CD4-positive, alpha-beta memory T cell (primary cell): ENCODE measurements around the gene GPR39. TPM values are rescaled to one million over a fixed set of nuclear protein-coding genes. Genes with fewer than 3 reads are reported as not detected.

Experiments
- CTCF ChIA-PET: fragments of 350-600 bp; sonication (Branson Sonifier 250); formaldehyde crosslinking; loops from one replicate; lab custom pipeline; 2021; ENCODE audit warnings: inconsistent platforms; ENCODE audit not compliant: partially characterized antibody; lab: Charles Lee
- POLR2A ChIA-PET: fragments of 350-600 bp; sonication (Branson Sonifier 250); formaldehyde crosslinking; loops from one replicate; lab custom pipeline; 2021; ENCODE audit not compliant: partially characterized antibody; lab: Charles Lee
- DNase-seq, 5 donors: peaks; one replicate each; pipeline versions ENCODE4 v3.0.0 to v3.0.0-alpha.2; 2020 to 2022; ENCODE audit warnings: mixed read lengths in 1 of 5
- H3K27ac ChIP-seq: one replicate; pipeline ENCODE4 v1.7.0; 2013; ENCODE audit warnings: low read depth, low read length
- H3K27me3 ChIP-seq: 2 replicates; pipeline ENCODE4 v1.7.0; 2013; ENCODE audit warnings: mild to moderate bottlenecking, low read length, moderate library complexity; ENCODE audit not compliant: insufficient read depth
- H3K36me3 ChIP-seq: 2 replicates; pipeline ENCODE4 v1.7.0; 2013; ENCODE audit warnings: mild to moderate bottlenecking, low read length, moderate library complexity; ENCODE audit not compliant: insufficient read depth
- H3K4me1 ChIP-seq: 2 replicates; pipeline ENCODE4 v1.7.0; 2013; ENCODE audit warnings: mild to moderate bottlenecking, low read length, moderate library complexity; ENCODE audit not compliant: insufficient read depth
- H3K4me3 ChIP-seq, 2 donors: one replicate each; pipeline ENCODE4 v1.7.0; 2013; ENCODE audit warnings: low read length in 2 of 2, mild to moderate bottlenecking in 1 of 2
- H3K9me3 ChIP-seq, 2 donors: one replicate each; pipeline ENCODE4 v1.7.0; 2013; ENCODE audit warnings: low read length in 2 of 2, control low read depth in 1 of 2; ENCODE audit not compliant: control insufficient read depth in 1 of 2
- H3K27ac Mint-ChIP-seq, 7 donors: one replicate each; pipeline ENCODE4 v1.8.0; 2020 to 2021; ENCODE audit warnings: mixed read lengths in 7 of 7, mild to moderate bottlenecking in 6 of 7, inconsistent platforms in 3 of 7, moderate library complexity in 3 of 7
- H3K27me3 Mint-ChIP-seq, 2 donors: one replicate each; pipeline ENCODE4 v1.8.0; 2020 to 2021; ENCODE audit warnings: mixed read lengths in 2 of 2
- H3K36me3 Mint-ChIP-seq, 2 donors: one replicate each; pipeline ENCODE4 v1.8.0; 2020 to 2021; ENCODE audit warnings: mixed read lengths in 2 of 2, inconsistent platforms in 1 of 2, mild to moderate bottlenecking in 1 of 2
- H3K4me1 Mint-ChIP-seq, 4 donors: one replicate each; pipeline ENCODE4 v1.8.0; 2020 to 2021; ENCODE audit warnings: mixed read lengths in 4 of 4, mild to moderate bottlenecking in 1 of 4
- H3K4me3 Mint-ChIP-seq, 8 donors: one replicate each; pipeline ENCODE4 v1.8.0; 2020 to 2021; ENCODE audit warnings: mixed read lengths in 8 of 8, mild to moderate bottlenecking in 7 of 8, moderate library complexity in 6 of 8, inconsistent platforms in 3 of 8
- H3K9me3 Mint-ChIP-seq, 8 donors: one replicate each; pipeline ENCODE4 v1.8.0; 2020 to 2021; ENCODE audit warnings: mixed read lengths in 8 of 8, mild to moderate bottlenecking in 5 of 8, inconsistent platforms in 3 of 8, moderate library complexity in 1 of 8
- intact Hi-C: fragments of 100-400 bp; cut with micrococcal nuclease; formaldehyde crosslinking; loops from one replicate; pipeline ENCODE4 v1.15.1; 2023
- polyA plus RNA-seq, 2 donors: library from polyadenylated mRNA; unstranded; fragments of 300-500 nt; fragmentation: Illumina TruSeq; gene quantifications; one replicate each; pipeline ENCODE4 v1.2.3, GENCODE V29; 2021
- total RNA-seq, 2 experiments: library from RNA; stranded (reverse); gene quantifications; one replicate each; pipeline ENCODE4 v1.2.3, GENCODE V29; 2021

Gene GPR39
- total and polyA plus RNA-seq, 4 experiments from 2014 or later, result not detected

GRCh38 chr2:132641819-132642218 lies 225.2 kb downstream of the GPR39 start:
- Mint-ChIP-seq H3K27me3 (no peaks in the 10 kb centered on the region), H3K36me3 (no peaks in the 10 kb centered on the region), H3K27ac (no peak overlapping the region), H3K9me3 (peaks cover 0 to 3% (median 0%) of the 10 kb centered on the region in 8 donors), H3K4me3 (no peak overlapping the region), H3K4me1 (no peaks in the 10 kb centered on the region)
- H3K4me1 ChIP-seq, result no peaks in the 10 kb centered on the region
- no peak overlapping the region for H3K4me3 ChIP-seq
- DNase-seq, result no peak
- H3K9me3 ChIP-seq, result no peaks in the 10 kb centered on the region
- POLR2A ChIA-PET, result no interaction called here
- no peaks in the 10 kb centered on the region for H3K36me3 ChIP-seq
- H3K27ac ChIP-seq, result no peak overlapping the region
- intact Hi-C loops, result no loop called here
- H3K27me3 ChIP-seq, result no peaks in the 10 kb centered on the region
- CTCF ChIA-PET, result no interaction called here

- no peaks in the 10 kb centered on the region for H3K36me3 Mint-ChIP-seq
- POLR2A ChIA-PET, result no interaction called here
- intact Hi-C loops, result no loop called here
These were observed 225.8 kb downstream of the GPR39 start for GRCh38 chr2:132642415-132642814.

GRCh38 chr2:132645176-132645575 lies 228.6 kb downstream of the GPR39 start:
- no peak overlapping the region for H3K27ac ChIP-seq
- H3K36me3 ChIP-seq, result no peaks in the 10 kb centered on the region
- no peak overlapping the region for H3K4me3 Mint-ChIP-seq
- ChIA-PET POLR2A (no interaction called here), CTCF (no interaction called here)
- peaks cover 0 to 4% (median 0%) of the 10 kb centered on the region in 8 donors for H3K9me3 Mint-ChIP-seq
- no peaks in the 10 kb centered on the region for H3K36me3 Mint-ChIP-seq
- DNase-seq, result no peak
- intact Hi-C loops, result no loop called here
- no peak overlapping the region for H3K27ac Mint-ChIP-seq
- no peaks in the 10 kb centered on the region for H3K27me3 ChIP-seq
- H3K4me3 ChIP-seq, result no peak overlapping the region
- no peaks in the 10 kb centered on the region for H3K4me1 Mint-ChIP-seq
- H3K4me1 ChIP-seq, result no peaks in the 10 kb centered on the region
- H3K27me3 Mint-ChIP-seq, result no peaks in the 10 kb centered on the region
- H3K9me3 ChIP-seq, result no peaks in the 10 kb centered on the region

More at GRCh38 chr2:132642415-132642814, 225.8 kb downstream of the GPR39 start:
- no peak overlapping the region for H3K4me3 Mint-ChIP-seq
- no peak overlapping the region for H3K27ac Mint-ChIP-seq
- H3K4me1 ChIP-seq, result no peaks in the 10 kb centered on the region
- no peak overlapping the region for H3K27ac ChIP-seq
- H3K27me3 ChIP-seq, result no peaks in the 10 kb centered on the region
- peaks cover 0 to 3% (median 0%) of the 10 kb centered on the region in 8 donors for H3K9me3 Mint-ChIP-seq
- no peaks in the 10 kb centered on the region for H3K9me3 ChIP-seq
- no peaks in the 10 kb centered on the region for H3K27me3 Mint-ChIP-seq
- CTCF ChIA-PET, result no interaction called here
- no peaks in the 10 kb centered on the region for H3K36me3 ChIP-seq
- no peak overlapping the region for H3K4me3 ChIP-seq
- DNase-seq, result no peak
- H3K4me1 Mint-ChIP-seq, result no peaks in the 10 kb centered on the region

- no peak overlapping the region for H3K27ac ChIP-seq
- Mint-ChIP-seq H3K27ac (no peak overlapping the region), H3K4me1 (no peaks in the 10 kb centered on the region), H3K27me3 (no peaks in the 10 kb centered on the region), H3K36me3 (no peaks in the 10 kb centered on the region), H3K4me3 (no peak overlapping the region), H3K9me3 (peaks cover 0 to 4% (median 0%) of the 10 kb centered on the region in 8 donors)
- H3K27me3 ChIP-seq, result no peaks in the 10 kb centered on the region
- no peak for DNase-seq
- CTCF ChIA-PET, result no interaction called here
- no peak overlapping the region for H3K4me3 ChIP-seq
- H3K4me1 ChIP-seq, result no peaks in the 10 kb centered on the region
- intact Hi-C loops, result no loop called here
- no peaks in the 10 kb centered on the region for H3K9me3 ChIP-seq
- no peaks in the 10 kb centered on the region for H3K36me3 ChIP-seq
- POLR2A ChIA-PET, result no interaction called here
These were observed 229.3 kb downstream of the GPR39 start for GRCh38 chr2:132645722-132646539.

GRCh38 chr2:132646540-132647108 lies 230.0 kb downstream of the GPR39 start:
- CTCF ChIA-PET, result no interaction called here
- Histone ChIP-seq H3K4me1 (no peaks in the 10 kb centered on the region), H3K4me3 (no peak overlapping the region), H3K9me3 (no peaks in the 10 kb centered on the region), H3K27ac (no peak overlapping the region), H3K36me3 (no peaks in the 10 kb centered on the region), H3K27me3 (no peaks in the 10 kb centered on the region)
- Mint-ChIP-seq H3K27me3 (no peaks in the 10 kb centered on the region), H3K4me3 (no peak overlapping the region), H3K9me3 (peaks cover 0 to 4% (median 0%) of the 10 kb centered on the region in 8 donors), H3K36me3 (no peaks in the 10 kb centered on the region), H3K4me1 (no peaks in the 10 kb centered on the region), H3K27ac (no peak overlapping the region)
- intact Hi-C loops, result no loop called here
- DNase-seq, result no peak
- POLR2A ChIA-PET, result no interaction called here

- H3K27ac Mint-ChIP-seq, result no peak overlapping the region
- no peaks in the 10 kb centered on the region for H3K36me3 Mint-ChIP-seq
- no peak overlapping the region for H3K27ac ChIP-seq
- no peaks in the 10 kb centered on the region for H3K36me3 ChIP-seq
- H3K4me1 ChIP-seq, result no peaks in the 10 kb centered on the region
- DNase-seq, result no peak
- ChIA-PET POLR2A (no interaction called here), CTCF (no interaction called here)
- intact Hi-C loops, result no loop called here
- no peaks in the 10 kb centered on the region for H3K27me3 Mint-ChIP-seq
- H3K9me3 ChIP-seq, result no peaks in the 10 kb centered on the region
- peaks cover 0 to 4% (median 0%) of the 10 kb centered on the region in 8 donors for H3K9me3 Mint-ChIP-seq
- no peak overlapping the region for H3K4me3 ChIP-seq
- no peaks in the 10 kb centered on the region for H3K4me1 Mint-ChIP-seq
- H3K27me3 ChIP-seq, result no peaks in the 10 kb centered on the region
- H3K4me3 Mint-ChIP-seq, result no peak overlapping the region
These were observed 234.8 kb downstream of the GPR39 start for GRCh38 chr2:132651115-132652045.

GRCh38 chr2:132652474-132652873 lies 235.9 kb downstream of the GPR39 start:
- intact Hi-C loops, result no loop called here
- Mint-ChIP-seq H3K27ac (no peak overlapping the region), H3K4me1 (no peaks in the 10 kb centered on the region), H3K36me3 (no peaks in the 10 kb centered on the region), H3K9me3 (peaks cover 0 to 8% (median 1%) of the 10 kb centered on the region in 8 donors), H3K27me3 (no peaks in the 10 kb centered on the region), H3K4me3 (no peak overlapping the region)
- ChIA-PET CTCF (no interaction called here), POLR2A (no interaction called here)
- H3K36me3 ChIP-seq, result no peaks in the 10 kb centered on the region
- no peak for DNase-seq
- no peaks in the 10 kb centered on the region for H3K4me1 ChIP-seq
- H3K9me3 ChIP-seq, result no peaks in the 10 kb centered on the region
- H3K27me3 ChIP-seq, result no peaks in the 10 kb centered on the region
- no peak overlapping the region for H3K4me3 ChIP-seq
- H3K27ac ChIP-seq, result no peak overlapping the region
